Measurements from ENCODE around the gene ZNF747. TPM values are rescaled to one million over a fixed set of nuclear protein-coding genes. Genes with fewer than 3 reads are reported as not detected.

The ZNF747 gene
- 10 to 100 TPM in 2 of 4 donors, 1 to 10 TPM in 2; 7.8 to 12.1 (median 10.1) TPM for total RNA-seq

DNA sequence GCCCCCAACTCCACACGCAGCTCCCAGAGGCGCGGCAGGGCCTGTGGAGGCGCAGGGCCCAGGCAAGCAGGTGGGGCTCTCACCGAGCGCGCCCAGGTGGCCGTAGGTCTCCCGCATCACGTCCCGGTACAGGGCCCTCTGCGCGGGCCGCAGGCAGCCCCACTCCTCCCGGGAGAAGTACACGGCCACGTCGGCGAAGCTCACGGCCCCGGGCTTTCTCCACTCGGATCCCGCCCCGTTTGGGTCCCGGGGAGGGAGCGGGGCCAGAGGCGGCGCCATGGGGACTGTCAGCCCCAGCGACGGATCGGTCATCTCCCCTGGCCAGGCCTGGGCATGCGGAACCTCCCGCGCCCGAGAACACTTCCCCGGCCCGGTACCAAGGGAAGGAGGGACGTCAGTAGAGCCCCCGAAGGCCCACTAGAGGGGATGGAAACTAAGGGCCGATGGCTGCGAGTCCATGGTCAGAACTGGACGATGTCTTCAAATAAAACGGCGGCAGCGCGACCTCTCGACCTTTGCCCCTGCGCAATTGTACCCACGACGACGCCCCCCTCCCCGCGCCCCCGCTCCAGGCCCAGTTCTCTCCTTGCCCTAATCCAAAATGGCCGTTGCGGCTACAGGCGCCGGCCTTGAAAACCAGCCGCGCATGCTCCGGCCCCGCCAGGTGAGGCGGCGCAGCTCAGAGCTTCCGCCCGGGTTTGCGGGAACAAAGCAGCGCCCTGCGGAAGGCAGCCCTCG, at the start of gene ZNF747:
Gene ZNF747, minus strand, starts transcription at position 491 of the 738 bp plus-strand sequence. Its CDS starts 179 bp downstream, at position 312.
- TF ChIP-seq, protein P1, sequence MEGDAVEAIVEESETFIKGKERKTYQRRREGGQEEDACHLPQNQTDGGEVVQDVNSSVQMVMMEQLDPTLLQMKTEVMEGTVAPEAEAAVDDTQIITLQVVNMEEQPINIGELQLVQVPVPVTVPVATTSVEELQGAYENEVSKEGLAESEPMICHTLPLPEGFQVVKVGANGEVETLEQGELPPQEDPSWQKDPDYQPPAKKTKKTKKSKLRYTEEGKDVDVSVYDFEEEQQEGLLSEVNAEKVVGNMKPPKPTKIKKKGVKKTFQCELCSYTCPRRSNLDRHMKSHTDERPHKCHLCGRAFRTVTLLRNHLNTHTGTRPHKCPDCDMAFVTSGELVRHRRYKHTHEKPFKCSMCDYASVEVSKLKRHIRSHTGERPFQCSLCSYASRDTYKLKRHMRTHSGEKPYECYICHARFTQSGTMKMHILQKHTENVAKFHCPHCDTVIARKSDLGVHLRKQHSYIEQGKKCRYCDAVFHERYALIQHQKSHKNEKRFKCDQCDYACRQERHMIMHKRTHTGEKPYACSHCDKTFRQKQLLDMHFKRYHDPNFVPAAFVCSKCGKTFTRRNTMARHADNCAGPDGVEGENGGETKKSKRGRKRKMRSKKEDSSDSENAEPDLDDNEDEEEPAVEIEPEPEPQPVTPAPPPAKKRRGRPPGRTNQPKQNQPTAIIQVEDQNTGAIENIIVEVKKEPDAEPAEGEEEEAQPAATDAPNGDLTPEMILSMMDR (IDR thresholded peaks at IDR 0.05; ENCODE audit: low read depth), result no peak

DNA sequence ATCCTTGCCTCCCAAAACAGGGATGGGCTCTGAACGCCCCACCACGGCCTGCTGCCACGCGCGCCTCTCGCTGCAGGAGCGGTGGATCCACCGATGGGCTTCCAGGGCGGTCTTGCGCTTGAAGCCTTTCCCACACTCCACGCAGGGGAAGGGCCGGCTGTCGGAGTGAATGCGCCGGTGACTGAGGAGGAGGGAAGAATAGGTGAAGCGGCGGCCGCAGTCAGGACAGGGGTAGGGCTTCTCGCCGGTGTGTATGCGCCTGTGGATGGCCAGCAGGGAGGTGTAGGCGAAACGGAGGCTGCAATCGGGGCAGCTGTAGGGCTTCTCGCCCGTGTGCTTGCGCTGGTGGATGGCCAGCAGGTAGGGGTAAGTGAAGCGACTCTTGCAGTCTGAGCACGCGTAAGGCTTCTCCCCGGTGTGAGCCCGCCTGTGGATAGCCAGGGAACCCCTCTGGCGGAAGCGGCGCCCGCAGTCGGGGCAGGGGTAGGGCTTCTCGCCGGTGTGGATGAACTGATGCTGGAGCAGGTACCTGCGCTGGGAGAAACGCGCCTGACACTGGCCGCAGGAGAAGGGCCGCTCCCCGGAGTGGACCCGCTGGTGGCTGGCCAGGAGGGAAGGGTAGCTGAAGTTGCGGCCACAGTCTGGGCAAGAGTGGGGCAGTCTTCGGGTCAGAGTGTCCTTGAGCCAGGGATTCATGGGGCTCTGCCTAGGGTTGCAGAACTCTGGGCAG, 48.1 kb upstream of the ZNF747 start:
- TF ChIP-seq, protein P1 (IDR thresholded peaks at IDR 0.05; ENCODE audit: low read depth), result no peak

DNA sequence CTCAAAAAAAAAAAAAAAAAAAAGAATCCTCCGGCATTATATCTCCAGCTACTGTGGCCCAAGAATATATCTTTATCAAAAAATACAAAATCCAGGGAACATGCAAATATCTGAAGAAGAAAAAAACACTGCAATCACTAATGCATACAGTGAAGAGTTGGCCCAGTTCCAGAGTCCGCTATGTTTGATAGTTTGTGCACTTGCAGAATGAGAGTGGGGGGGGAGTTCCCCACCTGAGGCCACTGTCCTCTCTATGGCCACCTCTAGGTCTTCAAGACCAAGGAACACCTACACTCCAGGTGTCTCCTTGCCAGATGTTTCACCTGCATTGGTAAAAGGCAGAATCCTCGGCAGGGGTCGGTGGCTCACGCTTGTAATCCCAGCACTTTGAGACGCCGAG, 46.8 kb upstream of the ZNF747 start:
- TF ChIP-seq, protein P1 (IDR thresholded peaks at IDR 0.05; ENCODE audit: low read depth), result no peak

DNA sequence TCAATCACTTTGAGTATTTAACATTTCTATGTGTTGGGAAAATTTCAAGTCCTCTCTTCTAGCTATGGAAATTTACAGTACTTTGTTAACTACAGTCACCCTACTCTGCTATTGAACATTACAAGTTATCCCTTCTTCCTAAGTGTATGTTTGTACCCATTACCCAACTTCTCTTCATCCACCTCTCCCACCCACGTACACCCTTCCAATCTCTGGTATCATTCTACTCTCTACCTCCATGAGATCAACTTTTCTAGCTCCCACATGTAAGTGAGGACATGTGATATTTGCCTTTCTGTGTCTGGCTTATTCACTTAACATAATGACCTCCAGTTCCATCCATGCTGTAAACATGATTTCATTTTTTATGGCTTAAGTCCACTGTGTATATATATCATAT, 40.0 kb upstream of the ZNF747 start:
- TF ChIP-seq, protein P1 (IDR thresholded peaks at IDR 0.05; ENCODE audit: low read depth), result no peak

DNA sequence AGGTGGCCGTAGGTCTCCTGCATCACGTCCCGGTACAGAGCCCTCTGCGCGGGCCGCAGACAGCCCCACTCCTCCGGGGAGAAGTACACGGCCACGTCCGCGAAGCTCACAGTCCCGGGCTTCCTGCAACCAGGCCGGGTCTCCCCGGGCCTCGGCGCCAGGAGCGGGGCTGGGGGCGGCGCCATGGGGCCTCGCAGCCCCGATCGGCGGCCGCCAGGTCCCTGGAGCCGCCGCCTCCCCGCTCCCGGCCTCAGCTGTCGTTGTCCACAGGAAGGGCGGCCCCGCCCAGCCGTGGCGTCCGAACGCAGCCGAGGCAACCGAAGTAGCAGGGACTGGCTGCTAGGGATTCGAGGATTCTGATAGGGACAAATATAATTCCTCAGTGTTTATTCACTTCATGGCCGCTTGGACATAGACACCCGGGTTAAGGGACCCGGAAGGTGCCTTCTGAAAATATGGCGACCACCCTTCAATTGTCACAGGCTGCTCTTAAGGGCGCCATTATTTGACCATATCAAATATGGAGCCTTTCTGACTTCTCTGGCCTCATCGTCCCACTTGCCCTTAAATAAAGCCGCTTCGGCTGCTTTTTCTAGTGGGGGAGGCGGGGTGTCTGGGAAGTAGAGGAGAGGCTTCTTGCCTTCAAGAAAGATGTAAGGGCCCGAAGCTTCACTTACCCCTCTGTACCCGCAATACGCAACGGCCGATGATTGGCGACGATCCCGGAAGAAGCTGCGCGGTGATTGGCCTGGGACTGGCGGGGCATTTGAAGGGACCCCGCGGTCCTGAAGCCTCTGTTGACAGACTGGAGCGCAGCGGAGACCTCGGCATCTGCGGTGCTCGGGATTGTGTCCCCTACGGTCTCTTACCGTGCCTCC, 37.0 kb upstream of the ZNF747 start, which contains the start of gene ZNF688:
Gene ZNF688, minus strand, starts transcription at position 270 of the 878 bp plus-strand sequence. Its CDS starts 85 bp downstream, at position 185.
- TF ChIP-seq, protein P1 (IDR thresholded peaks at IDR 0.05; ENCODE audit: low read depth), result no peak

DNA sequence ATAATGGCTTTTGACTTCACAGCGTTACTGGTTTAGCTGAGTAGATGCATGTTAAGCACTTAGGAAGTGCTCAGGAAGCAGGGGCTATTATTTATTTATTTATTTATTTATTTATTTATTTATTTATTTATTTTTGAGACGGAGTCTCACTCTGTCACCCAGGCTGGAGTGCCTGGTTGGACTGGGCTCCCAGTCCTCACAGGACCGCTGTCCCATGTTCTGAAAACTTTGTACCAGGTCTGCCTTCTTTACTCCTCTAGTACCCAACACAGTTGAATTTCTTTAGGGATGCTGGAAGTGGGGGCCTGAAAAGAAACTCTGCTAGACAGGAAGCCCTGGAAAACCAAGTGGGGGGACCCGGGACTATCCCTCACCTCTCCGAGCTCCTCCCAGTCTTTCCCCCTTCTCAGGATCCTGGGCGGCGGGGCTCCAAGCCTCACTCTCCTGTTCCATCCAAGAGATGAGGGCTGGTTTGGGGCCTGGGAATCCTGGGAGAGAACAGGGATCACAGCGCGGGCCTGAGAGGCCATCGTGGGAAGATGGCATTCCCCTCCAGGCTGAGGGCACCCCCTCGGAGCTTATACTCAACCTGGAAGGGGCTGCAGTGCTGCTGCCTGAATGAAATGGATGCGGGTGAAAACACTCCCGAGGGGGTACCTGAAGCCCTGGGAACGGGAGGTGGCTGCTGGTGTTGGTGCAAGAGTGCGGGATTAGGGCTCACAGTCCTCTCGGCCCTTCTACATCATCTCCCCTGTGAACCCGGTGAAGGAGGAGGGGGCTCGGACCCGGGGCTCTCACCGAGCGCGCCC, 36.2 kb upstream of the ZNF747 start:
- TF ChIP-seq, protein P1 (IDR thresholded peaks at IDR 0.05; ENCODE audit: low read depth), result no peak

All from subcutaneous adipose tissue (tissue), 4 donors.